K562 (cell line): Measurements from ENCODE around the gene ZBTB38. TPM values are rescaled to one million over a fixed set of nuclear protein-coding genes. Genes with fewer than 3 reads are reported as not detected.

Source experiments
- ARID1B ChIP-seq: fragments of 450-650 bp; IDR thresholded peaks from 2 replicates; pipeline ENCODE4 v1.6.1; 2016; ENCODE audit warnings: antibody characterized with exemption, mild to moderate bottlenecking, inconsistent platforms
- ARID3A ChIP-seq: IDR thresholded peaks from 2 replicates; pipeline ENCODE4 v1.6.1; 2012; ENCODE audit warnings: low read depth, low read length, improper control_type of control experiment, borderline replicate concordance
- ARNT ChIP-seq, 2 experiments: fragments of 450-650 bp; IDR thresholded peaks; 2 replicates each; pipeline ENCODE4 v1.6.1; 2016; ENCODE audit warnings: mild to moderate bottlenecking in 1 of 2
- DPF2 ChIP-seq: fragments of 450-650 bp; IDR thresholded peaks from 2 replicates; pipeline ENCODE4 v1.6.1; 2016
- HDAC2 ChIP-seq: fragments of 450-650 bp; IDR thresholded peaks from 2 replicates; pipeline ENCODE4 v1.6.1; 2016; ENCODE audit warnings: mild to moderate bottlenecking
- MED1 ChIP-seq: sonication (generic); formaldehyde crosslinking; IDR thresholded peaks from 2 replicates; pipeline ENCODE4 v1.8.1; 2023; ENCODE audit warnings: missing genetic modification reagents, borderline replicate concordance
- MTA1 ChIP-seq: fragments of 450-650 bp; IDR thresholded peaks from 2 replicates; pipeline ENCODE4 v1.6.1; 2017; ENCODE audit warnings: borderline replicate concordance
- NFATC3 ChIP-seq: fragments of 450-650 bp; IDR thresholded peaks from 2 replicates; pipeline ENCODE4 v1.6.1; 2017; ENCODE audit warnings: mild to moderate bottlenecking
- NKRF ChIP-seq: fragments of 450-650 bp; IDR thresholded peaks from 2 replicates; pipeline ENCODE4 v1.6.1; 2016; ENCODE audit warnings: borderline replicate concordance
- NR2C2 ChIP-seq, 2 experiments: fragments of 200-800 bp in 1 of 2; sonication (Bioruptor generic) in 1 of 2; sonication (generic) in 1 of 2; formaldehyde crosslinking in 1 of 2; IDR thresholded peaks; 2 replicates each; pipeline versions ENCODE4 v1.6.1 to v1.8.0; 2016 to 2022; ENCODE audit warnings: mild to moderate bottlenecking in 1 of 2, missing compliant biosample characterization in 1 of 2, missing genetic modification characterization in 1 of 2, missing genetic modification reagents in 1 of 2
- PHTF2 ChIP-seq: fragments of 250-450 bp; sonication (Bioruptor Pico); IDR thresholded peaks from 2 replicates; pipeline ENCODE4 v1.5.0; 2021; ENCODE audit warnings: mild to moderate bottlenecking
- SMARCA5 ChIP-seq: fragments of 450-650 bp; IDR thresholded peaks from 2 replicates; pipeline ENCODE4 v1.6.1; 2016
- SMC3 ChIP-seq: conservative IDR thresholded peaks from 2 replicates; pipeline ENCODE4 v1.6.1; 2011; ENCODE audit warnings: low read depth, low read length, improper control_type of control experiment; ENCODE audit not compliant: insufficient read depth
- TFAM ChIP-seq: fragments of 250-450 bp; sonication (Bioruptor Pico); conservative IDR thresholded peaks from 2 replicates; pipeline ENCODE4 v1.5.0; 2021; ENCODE audit warnings: mild to moderate bottlenecking, moderate library complexity
- ZEB2 ChIP-seq: fragments of 450-650 bp; IDR thresholded peaks from 2 replicates; pipeline ENCODE4 v1.6.1; 2016
- ZFX ChIP-seq: sonication (generic); formaldehyde crosslinking; IDR thresholded peaks from 2 replicates; pipeline ENCODE4 v1.8.0; 2022; ENCODE audit warnings: mild to moderate bottlenecking, missing genetic modification reagents, moderate library complexity
- polyA plus RNA-seq, 8 experiments: library from polyadenylated mRNA; depleted of rRNA in 4 of 8; stranded (reverse) in 5 of 8; unstranded in 3 of 8; fragments of >200 nt; fragmentation: Nextera tagmentation in 2 of 8; fragmentation: Illumina TruSeq in 1 of 8; extraction: Ambion mirVana in 2 of 8; extraction: Trizol in 1 of 8; gene quantifications; 2 replicates each; pipeline versions ENCODE4 v1.2.1 to v1.2.3, GENCODE V29; 2011 to 2014; ENCODE audit warnings: inconsistent platforms in 1 of 8, missing spikeins in 1 of 8
- total RNA-seq, 7 experiments: library from RNA; depleted of rRNA in 6 of 7; stranded (reverse); fragments of >200 nt in 6 of 7; fragmentation: Illumina TruSeq in 2 of 7; extraction: Trizol in 2 of 7; gene quantifications; 2 replicates each; pipeline versions ENCODE4 v1.2.1 to v1.2.3, GENCODE V29; 2011 to 2021; ENCODE audit warnings: low replicate concordance in 1 of 7
- TF ChIP-seq, protein P1 (sequence below): IDR thresholded peaks from 2 replicates; pipeline ENCODE4 v1.6.1; 2014; ENCODE audit warnings: antibody characterized with exemption
- TF ChIP-seq, protein P2 (sequence below): sonication (generic); formaldehyde crosslinking; IDR thresholded peaks from 2 replicates; pipeline ENCODE4 v1.9.0; 2022; ENCODE audit warnings: mild to moderate bottlenecking, missing genetic modification reagents
- TF ChIP-seq, protein P3 (sequence below): fragments of 450-650 bp; IDR thresholded peaks from 2 replicates; pipeline ENCODE4 v1.6.1; 2016; ENCODE audit warnings: low read depth, mild to moderate bottlenecking, moderate library complexity
- TF ChIP-seq, protein P4 (sequence below): fragments of 250-450 bp; sonication (Bioruptor Pico); IDR thresholded peaks from 2 replicates; pipeline ENCODE4 v1.5.0; 2021

Gene ZBTB38
- total and polyA plus RNA-seq, 9 of the 15 experiments (the other 6 are each of a cell fraction or from before 2014, with no cell fraction given), result 12.1 to 39.4 (median 22.9) TPM

DNA sequence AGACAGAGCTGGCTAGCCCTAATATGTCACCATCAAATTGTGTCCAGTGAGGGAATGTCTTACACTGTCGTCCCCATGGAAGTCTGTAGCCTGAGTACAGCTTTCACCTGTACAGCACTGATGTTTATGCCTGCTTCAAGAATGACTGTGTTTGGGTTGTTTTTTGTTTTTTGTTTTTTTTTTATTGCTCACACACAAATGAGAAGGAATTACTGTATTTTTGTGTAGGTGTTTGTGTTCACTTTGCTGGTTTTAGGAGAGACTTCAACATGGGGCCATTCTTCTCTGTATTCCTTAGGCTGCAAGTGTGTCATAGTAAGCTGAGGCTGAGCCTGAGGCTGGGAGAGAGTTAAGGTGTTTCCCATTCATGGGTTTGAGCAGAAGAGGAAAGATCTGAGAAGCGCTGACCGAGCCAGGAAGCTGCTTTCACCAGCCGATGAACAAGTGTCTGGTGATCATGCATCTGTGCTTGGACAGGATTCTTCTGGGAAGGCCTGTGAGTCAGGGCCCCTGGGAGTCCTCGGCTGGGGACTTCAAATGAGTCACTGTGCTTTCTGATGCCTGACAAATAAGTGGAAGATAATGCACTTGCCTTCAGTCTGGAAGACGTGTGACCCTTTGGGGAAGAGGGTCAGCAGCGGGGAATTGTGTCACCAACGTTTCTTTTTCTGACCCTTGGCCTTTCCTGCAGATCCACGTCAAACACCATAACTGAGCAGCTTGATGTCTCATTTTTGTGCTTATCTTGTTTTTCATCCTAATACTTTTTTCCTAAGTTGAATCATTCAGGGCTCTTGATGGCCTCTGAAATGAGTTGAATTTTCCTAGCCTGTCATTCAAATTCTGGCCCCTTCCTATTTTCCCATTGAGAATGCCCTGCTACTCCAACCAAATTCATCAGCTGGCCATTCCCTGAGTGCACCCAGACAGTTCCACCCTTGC, 36.7 kb upstream of the ZBTB38 start (continued):
- TF ChIP-seq ARID1B, result peak; percentile 90
- TF ChIP-seq NKRF, result 0 out of 2 replicates have a peak, but pooled peaks have one; percentile 32
- TF ChIP-seq, protein P1, sequence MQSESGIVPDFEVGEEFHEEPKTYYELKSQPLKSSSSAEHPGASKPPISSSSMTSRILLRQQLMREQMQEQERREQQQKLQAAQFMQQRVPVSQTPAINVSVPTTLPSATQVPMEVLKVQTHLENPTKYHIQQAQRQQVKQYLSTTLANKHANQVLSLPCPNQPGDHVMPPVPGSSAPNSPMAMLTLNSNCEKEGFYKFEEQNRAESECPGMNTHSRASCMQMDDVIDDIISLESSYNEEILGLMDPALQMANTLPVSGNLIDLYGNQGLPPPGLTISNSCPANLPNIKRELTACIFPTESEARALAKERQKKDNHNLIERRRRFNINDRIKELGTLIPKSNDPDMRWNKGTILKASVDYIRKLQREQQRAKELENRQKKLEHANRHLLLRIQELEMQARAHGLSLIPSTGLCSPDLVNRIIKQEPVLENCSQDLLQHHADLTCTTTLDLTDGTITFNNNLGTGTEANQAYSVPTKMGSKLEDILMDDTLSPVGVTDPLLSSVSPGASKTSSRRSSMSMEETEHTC, result peak; percentile 74; the same call in 1 of the 2 replicates
- peak; percentile 35; the same call in 1 of the 2 replicates for TF ChIP-seq MTA1
- TF ChIP-seq MED1 (CRISPR knock-in tag), result no peak
- TF ChIP-seq HDAC2, result peak; percentile 28; the same call in 1 of the 2 replicates
- TF ChIP-seq NR2C2 (CRISPR knock-in tag; IDR thresholded peaks at IDR 0.05), result peak; percentile 58; the same call in 1 of the 2 replicates
- peak; percentile 95 for TF ChIP-seq NR2C2 (tag; IDR thresholded peaks at IDR 0.05)
- TF ChIP-seq SMC3, result no peak
- no peak for TF ChIP-seq TFAM
- no peak for TF ChIP-seq ZEB2
- TF ChIP-seq, protein P2, sequence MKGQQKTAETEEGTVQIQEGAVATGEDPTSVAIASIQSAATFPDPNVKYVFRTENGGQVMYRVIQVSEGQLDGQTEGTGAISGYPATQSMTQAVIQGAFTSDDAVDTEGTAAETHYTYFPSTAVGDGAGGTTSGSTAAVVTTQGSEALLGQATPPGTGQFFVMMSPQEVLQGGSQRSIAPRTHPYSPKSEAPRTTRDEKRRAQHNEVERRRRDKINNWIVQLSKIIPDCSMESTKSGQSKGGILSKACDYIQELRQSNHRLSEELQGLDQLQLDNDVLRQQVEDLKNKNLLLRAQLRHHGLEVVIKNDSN (CRISPR knock-in tag), result no peak
- no peak for TF ChIP-seq PHTF2 (CRISPR knock-in tag)
- peak; percentile 86 for TF ChIP-seq NFATC3
- peak; percentile 67 for TF ChIP-seq ZFX (CRISPR knock-in tag)
- 0 out of 2 replicates have a peak, but pooled peaks have one; percentile 20 for TF ChIP-seq ARID3A
- peak; percentile 91 for TF ChIP-seq DPF2
- TF ChIP-seq, protein P3, sequence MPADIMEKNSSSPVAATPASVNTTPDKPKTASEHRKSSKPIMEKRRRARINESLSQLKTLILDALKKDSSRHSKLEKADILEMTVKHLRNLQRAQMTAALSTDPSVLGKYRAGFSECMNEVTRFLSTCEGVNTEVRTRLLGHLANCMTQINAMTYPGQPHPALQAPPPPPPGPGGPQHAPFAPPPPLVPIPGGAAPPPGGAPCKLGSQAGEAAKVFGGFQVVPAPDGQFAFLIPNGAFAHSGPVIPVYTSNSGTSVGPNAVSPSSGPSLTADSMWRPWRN, result 0 out of 2 replicates have a peak, but pooled peaks have one; percentile 33
- TF ChIP-seq, protein P4, sequence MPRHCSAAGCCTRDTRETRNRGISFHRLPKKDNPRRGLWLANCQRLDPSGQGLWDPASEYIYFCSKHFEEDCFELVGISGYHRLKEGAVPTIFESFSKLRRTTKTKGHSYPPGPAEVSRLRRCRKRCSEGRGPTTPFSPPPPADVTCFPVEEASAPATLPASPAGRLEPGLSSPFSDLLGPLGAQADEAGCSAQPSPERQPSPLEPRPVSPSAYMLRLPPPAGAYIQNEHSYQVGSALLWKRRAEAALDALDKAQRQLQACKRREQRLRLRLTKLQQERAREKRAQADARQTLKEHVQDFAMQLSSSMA (CRISPR knock-in tag), result no peak
- TF ChIP-seq SMARCA5, result peak; percentile 77
- peak in 1 of 2 experiments; percentile 44; a peak in 2 of 4 replicates for TF ChIP-seq ARNT (IDR thresholded peaks at IDR 0.05)
